Suprapubic skin (tissue), 4 donors: ENCODE data around the gene SFXN5.

Source experiments
- POLR2A ChIP-seq, 2 donors: fragments of 450-650 bp; IDR thresholded peaks; one replicate each; pipeline ENCODE4 v1.6.1; 2017; ENCODE audit warnings: antibody characterized with exemption in 2 of 2, mild to moderate bottlenecking in 2 of 2, moderate library complexity in 2 of 2
- POLR2AphosphoS5 ChIP-seq, 3 donors: sonication (generic); formaldehyde crosslinking; IDR thresholded peaks; one replicate each; pipeline ENCODE4 v1.6.1; 2017; ENCODE audit warnings: antibody characterized with exemption in 3 of 3
- TF ChIP-seq, protein P1 (sequence below), 2 donors: fragments of 200-600 bp in 1 of 2; fragments of 450-650 bp in 1 of 2; sonication (generic) in 1 of 2; IDR thresholded peaks; one replicate each; pipeline ENCODE4 v1.5.1; 2016 to 2019; ENCODE audit warnings: antibody characterized with exemption in 2 of 2, mild to moderate bottlenecking in 1 of 2, moderate library complexity in 1 of 2

DNA sequence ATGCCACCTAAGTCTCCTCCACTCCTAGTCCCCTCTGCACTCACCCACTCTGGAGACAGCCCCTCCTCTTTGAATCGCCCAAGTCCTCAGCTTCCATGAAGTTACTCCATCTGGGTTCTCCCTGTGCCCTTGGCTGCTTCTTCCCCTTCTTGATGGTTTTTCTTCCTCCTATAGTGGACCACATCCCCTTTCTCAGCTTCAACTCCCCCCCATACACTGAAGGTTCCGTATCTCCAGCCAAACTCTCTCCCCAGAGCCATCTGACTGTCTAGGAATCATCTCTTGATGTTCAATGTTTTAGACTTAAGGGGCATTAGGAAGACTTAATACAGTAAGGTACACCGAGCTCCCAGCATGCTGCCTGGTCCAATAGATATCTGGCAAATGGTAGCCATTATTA, 114.6 kb downstream of the SFXN5 start:
- TF ChIP-seq, protein P1, sequence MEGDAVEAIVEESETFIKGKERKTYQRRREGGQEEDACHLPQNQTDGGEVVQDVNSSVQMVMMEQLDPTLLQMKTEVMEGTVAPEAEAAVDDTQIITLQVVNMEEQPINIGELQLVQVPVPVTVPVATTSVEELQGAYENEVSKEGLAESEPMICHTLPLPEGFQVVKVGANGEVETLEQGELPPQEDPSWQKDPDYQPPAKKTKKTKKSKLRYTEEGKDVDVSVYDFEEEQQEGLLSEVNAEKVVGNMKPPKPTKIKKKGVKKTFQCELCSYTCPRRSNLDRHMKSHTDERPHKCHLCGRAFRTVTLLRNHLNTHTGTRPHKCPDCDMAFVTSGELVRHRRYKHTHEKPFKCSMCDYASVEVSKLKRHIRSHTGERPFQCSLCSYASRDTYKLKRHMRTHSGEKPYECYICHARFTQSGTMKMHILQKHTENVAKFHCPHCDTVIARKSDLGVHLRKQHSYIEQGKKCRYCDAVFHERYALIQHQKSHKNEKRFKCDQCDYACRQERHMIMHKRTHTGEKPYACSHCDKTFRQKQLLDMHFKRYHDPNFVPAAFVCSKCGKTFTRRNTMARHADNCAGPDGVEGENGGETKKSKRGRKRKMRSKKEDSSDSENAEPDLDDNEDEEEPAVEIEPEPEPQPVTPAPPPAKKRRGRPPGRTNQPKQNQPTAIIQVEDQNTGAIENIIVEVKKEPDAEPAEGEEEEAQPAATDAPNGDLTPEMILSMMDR (IDR thresholded peaks at IDR 0.05): no peak
- TF ChIP-seq POLR2A (IDR thresholded peaks at IDR 0.05) (no peak), POLR2AphosphoS5 (IDR thresholded peaks at IDR 0.05) (no peak)
